Lung (tissue), 12 donors: ENCODE results near the gene CCN6. TPM values are rescaled to one million over a fixed set of nuclear protein-coding genes. Genes with fewer than 3 reads are reported as not detected.

Source experiments
- ATAC-seq: fragments of 200-7000 bp; cut with Tn5 transposase; one replicate; pipeline ENCODE4 v1.9.1; 2020; ENCODE audit warnings: moderate number of reproducible peaks; ENCODE audit not compliant: insufficient read depth, low FRiP score
- DNase-seq, 3 donors: peaks; one replicate each; pipeline ENCODE4 v3.0.0-alpha.2; 2013 to 2017
- H3K27ac ChIP-seq, 2 donors: one replicate each; pipeline ENCODE4 v1.5.1; 2013; ENCODE audit warnings: mild to moderate bottlenecking in 2 of 2, moderate library complexity in 2 of 2, control low read depth in 1 of 2, inconsistent platforms in 1 of 2, low read depth in 1 of 2, low read length in 1 of 2
- H3K27me3 ChIP-seq, 3 donors: one replicate each; pipeline ENCODE4 v1.5.1; 2013; ENCODE audit warnings: low read length in 2 of 3; ENCODE audit not compliant: control insufficient read depth in 3 of 3, insufficient read depth in 3 of 3
- H3K36me3 ChIP-seq, 4 donors: one replicate each; pipeline ENCODE4 v1.5.1; 2013; ENCODE audit warnings: low read length in 4 of 4, mild to moderate bottlenecking in 1 of 4, moderate library complexity in 1 of 4; ENCODE audit not compliant: control insufficient read depth in 4 of 4, insufficient read depth in 4 of 4
- H3K4me1 ChIP-seq, 5 donors: one replicate each; pipeline ENCODE4 v1.5.1; 2013; ENCODE audit warnings: low read length in 5 of 5, mild to moderate bottlenecking in 2 of 5, moderate library complexity in 1 of 5; ENCODE audit not compliant: control insufficient read depth in 5 of 5, insufficient read depth in 5 of 5
- H3K4me3 ChIP-seq: one replicate; pipeline ENCODE4 v1.5.1; 2013; ENCODE audit warnings: mild to moderate bottlenecking, control low read depth, moderate library complexity
- H3K9ac ChIP-seq, 2 donors: one replicate each; pipeline ENCODE4 v1.5.1; 2013; ENCODE audit warnings: low read length in 2 of 2, control low read depth in 1 of 2; ENCODE audit not compliant: insufficient read depth in 1 of 2
- H3K9me3 ChIP-seq, 4 donors: one replicate each; pipeline ENCODE4 v1.5.1; 2013; ENCODE audit warnings: low read length in 3 of 4, mild to moderate bottlenecking in 1 of 4, moderate library complexity in 1 of 4; ENCODE audit not compliant: control insufficient read depth in 4 of 4, insufficient read depth in 3 of 4
- WGBS, 2 donors: extraction: QIAGEN DNeasy Blood & Tissue Kit; methylation state at CpG; one replicate each; pipeline ENCODE4 v1.1.7; 2013; 5-methylcytosine and 5-hydroxymethylcytosine counted together
- polyA plus RNA-seq, 2 donors: library from polyadenylated mRNA; stranded (reverse); fragments of 200-250 nt; gene quantifications; one replicate each; pipeline ENCODE4 v1.2.1, GENCODE V29; 2013
- total RNA-seq, 2 donors: library from RNA; depleted of rRNA in 1 of 2; stranded (reverse); fragments of >200 nt in 1 of 2; gene quantifications; one replicate each; pipeline ENCODE4 v1.2.1, GENCODE V29; 2014 to 2021
- TF ChIP-seq, protein P1 (sequence below): IDR thresholded peaks from 2 replicates; pipeline ENCODE4 v1.5.1; 2012; ENCODE audit warnings: mild to moderate bottlenecking; ENCODE audit errors: control extremely low read depth, extremely low read depth
- donor health status: control.
- donor health status: control.
- donor health status: Bipolar disorder and iron deficiency.
- donor health status: healthy.
- donor health status: DM: yes; HTN: yes; CAD: no.

Gene CCN6
- total and polyA plus RNA-seq, 4 donors = not detected

DNA sequence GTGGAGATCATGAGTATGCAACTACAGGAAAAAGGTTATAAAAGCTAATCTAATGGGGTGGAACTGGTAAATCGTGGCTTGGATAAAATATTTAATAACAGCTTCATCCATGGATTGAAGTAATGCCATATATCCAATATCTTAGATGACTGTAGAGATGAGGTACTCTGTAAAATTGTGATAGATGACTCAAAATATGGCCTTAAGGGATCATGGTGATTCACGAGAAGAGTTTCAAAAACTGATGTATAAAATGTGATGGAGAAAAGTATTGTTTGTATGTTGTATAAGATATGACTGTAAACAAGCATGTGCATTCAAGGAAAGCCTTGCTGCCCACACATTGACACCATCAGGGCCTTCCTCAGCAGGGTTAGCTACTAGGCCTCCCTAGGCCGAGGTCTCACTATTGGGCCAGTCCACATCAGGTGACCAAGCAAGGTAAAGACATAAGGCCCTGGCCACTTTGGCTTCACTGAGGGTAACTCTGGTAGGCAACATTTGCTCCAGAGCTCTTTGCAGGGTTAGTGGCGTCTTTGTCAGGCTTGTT lies 17.7 kb upstream of the CCN6 start:
- no peak for ATAC-seq
- Histone ChIP-seq H3K27me3 (no peaks in the 10 kb centered on the region), H3K9me3 (no peaks in the 10 kb centered on the region), H3K4me3 (no peak overlapping the region), H3K9ac (no peak overlapping the region), H3K36me3 (no peaks in the 10 kb centered on the region), H3K4me1 (peaks cover 0 to 7% (median 0%) of the 10 kb centered on the region in 5 donors), H3K27ac (no peak overlapping the region)
- TF ChIP-seq, protein P1, sequence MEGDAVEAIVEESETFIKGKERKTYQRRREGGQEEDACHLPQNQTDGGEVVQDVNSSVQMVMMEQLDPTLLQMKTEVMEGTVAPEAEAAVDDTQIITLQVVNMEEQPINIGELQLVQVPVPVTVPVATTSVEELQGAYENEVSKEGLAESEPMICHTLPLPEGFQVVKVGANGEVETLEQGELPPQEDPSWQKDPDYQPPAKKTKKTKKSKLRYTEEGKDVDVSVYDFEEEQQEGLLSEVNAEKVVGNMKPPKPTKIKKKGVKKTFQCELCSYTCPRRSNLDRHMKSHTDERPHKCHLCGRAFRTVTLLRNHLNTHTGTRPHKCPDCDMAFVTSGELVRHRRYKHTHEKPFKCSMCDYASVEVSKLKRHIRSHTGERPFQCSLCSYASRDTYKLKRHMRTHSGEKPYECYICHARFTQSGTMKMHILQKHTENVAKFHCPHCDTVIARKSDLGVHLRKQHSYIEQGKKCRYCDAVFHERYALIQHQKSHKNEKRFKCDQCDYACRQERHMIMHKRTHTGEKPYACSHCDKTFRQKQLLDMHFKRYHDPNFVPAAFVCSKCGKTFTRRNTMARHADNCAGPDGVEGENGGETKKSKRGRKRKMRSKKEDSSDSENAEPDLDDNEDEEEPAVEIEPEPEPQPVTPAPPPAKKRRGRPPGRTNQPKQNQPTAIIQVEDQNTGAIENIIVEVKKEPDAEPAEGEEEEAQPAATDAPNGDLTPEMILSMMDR = no peak
- no peak for DNase-seq
- 79 to 95% methylated on average over 4 of the region's 4 CpGs for WGBS, 2 donors

- no peak for ATAC-seq
- Histone ChIP-seq H3K9ac (no peak overlapping the region), H3K4me1 (peaks cover 0 to 7% (median 0%) of the 10 kb centered on the region in 5 donors), H3K4me3 (no peak overlapping the region), H3K9me3 (no peaks in the 10 kb centered on the region), H3K36me3 (no peaks in the 10 kb centered on the region), H3K27ac (no peak overlapping the region), H3K27me3 (no peaks in the 10 kb centered on the region)
- TF ChIP-seq, protein P1 = no peak
- WGBS, 2 donors = 47 to 52% methylated on average over 8 of the region's 8 CpGs
- DNase-seq = no peak
Observed at GRCh38 chr6:112037783-112038216, 16.1 kb upstream of the CCN6 start.

GRCh38 chr6:112038268-112038667 lies 15.6 kb upstream of the CCN6 start:
- no peaks in the 10 kb centered on the region for H3K9me3 ChIP-seq
- TF ChIP-seq, protein P1 = no peak
- peaks cover 0 to 7% (median 0%) of the 10 kb centered on the region in 5 donors for H3K4me1 ChIP-seq
- 72 to 92% methylated on average over 5 of the region's 5 CpGs for WGBS, 2 donors
- H3K36me3 ChIP-seq = no peaks in the 10 kb centered on the region
- no peaks in the 10 kb centered on the region for H3K27me3 ChIP-seq
- no peak overlapping the region for H3K9ac ChIP-seq
- peak overlapping the region in 1 of 2 donors; percentile 52 for H3K27ac ChIP-seq
- ATAC-seq (no peak), DNase-seq (no peak)
- H3K4me3 ChIP-seq = no peak overlapping the region
